Left renal pelvis (tissue), 4 donors: ENCODE data around the gene PPP1R1B. TPM values are rescaled to one million over a fixed set of nuclear protein-coding genes. Genes with fewer than 3 reads are reported as not detected.
A peak's percentile ranks its signal among the peaks of the same experiment; 100 is the strongest.

Source experiments
- DNase-seq, 4 donors: peaks; one replicate each; pipeline ENCODE4 v3.0.0-alpha.2; 2013; ENCODE audit warnings: low read depth in 4 of 4, low spot score in 3 of 4
- polyA plus RNA-seq, 4 donors: library from polyadenylated mRNA; unstranded; fragments of 120-200 nt; gene quantifications; one replicate each; pipeline ENCODE4 v1.2.1, GENCODE V29; 2013; ENCODE audit not compliant: insufficient read length in 4 of 4

The PPP1R1B gene
- polyA plus RNA-seq, 4 donors = 12.2 to 46.4 (median 20.3) TPM

GRCh38 chr17:39629494-39629880, 2.7 kb downstream of the PPP1R1B start:
- no peak for DNase-seq

GRCh38 chr17:39629898-39630297, 3.1 kb downstream of the PPP1R1B start:
- DNase-seq = no peak

- DNase-seq = no peak
These were observed 4.7 kb downstream of the PPP1R1B start for GRCh38 chr17:39631403-39631802.

GRCh38 chr17:39632153-39632941, 5.6 kb downstream of the PPP1R1B start:
- no peak for DNase-seq

- DNase-seq = no peak
These were observed 6.9 kb downstream of the PPP1R1B start for GRCh38 chr17:39633570-39634183.

- no peak for DNase-seq
These were observed 7.7 kb downstream of the PPP1R1B start for GRCh38 chr17:39634384-39634871.

GRCh38 chr17:39635614-39636176, 8.9 kb downstream of the PPP1R1B start:
- DNase-seq = no peak

- DNase-seq = no peak
These were observed 9.8 kb downstream of the PPP1R1B start for GRCh38 chr17:39636587-39636926.

GRCh38 chr17:39636927-39637736, 10.4 kb downstream of the PPP1R1B start, which contains the start of gene STARD3:
STARD3 (plus strand) TSS chr17:39637144; CDS start chr17:39653532, 16,388 bp downstream.
- DNase-seq = peak; percentile 75 to 80 (median 76)

GRCh38 chr17:39638317-39638716, 11.6 kb downstream of the PPP1R1B start:
- DNase-seq = no peak

GRCh38 chr17:39639043-39639442, 12.3 kb downstream of the PPP1R1B start:
- DNase-seq = no peak

- no peak for DNase-seq
These were observed 13.1 kb downstream of the PPP1R1B start for GRCh38 chr17:39639566-39640458.

- no peak for DNase-seq
These were observed 13.9 kb downstream of the PPP1R1B start for GRCh38 chr17:39640591-39641031.

GRCh38 chr17:39641097-39641496, 14.3 kb downstream of the PPP1R1B start:
- DNase-seq = no peak

GRCh38 chr17:39641883-39642282, 15.1 kb downstream of the PPP1R1B start:
- DNase-seq = no peak

GRCh38 chr17:39642291-39643074, 15.7 kb downstream of the PPP1R1B start:
- no peak for DNase-seq

- DNase-seq = no peak
These were observed 16.5 kb downstream of the PPP1R1B start for GRCh38 chr17:39643271-39643670.

GRCh38 chr17:39647256-39647655, 20.5 kb downstream of the PPP1R1B start:
- no peak for DNase-seq
